HEK293T (cell line): ENCODE results near the gene KBTBD6.

ENCODE experiments used
- FOXK2 ChIP-seq: fragments of 450-650 bp; IDR thresholded peaks from 2 replicates; pipeline ENCODE4 v1.6.1; 2016; ENCODE audit warnings: mild to moderate bottlenecking
- FOXM1 ChIP-seq: fragments of 450-650 bp; IDR thresholded peaks from 2 replicates; pipeline ENCODE4 v1.6.1; 2017; ENCODE audit warnings: mild to moderate bottlenecking, borderline replicate concordance
- SP1 ChIP-seq: fragments of 450-650 bp; IDR thresholded peaks from 2 replicates; pipeline ENCODE4 v1.6.1; 2017
- TARDBP ChIP-seq: fragments of 450-650 bp; IDR thresholded peaks from 2 replicates; pipeline ENCODE4 v1.6.1; 2016
- ZNF384 ChIP-seq: fragments of 450-650 bp; IDR thresholded peaks from 2 replicates; pipeline ENCODE4 v1.6.1; 2016
- TF ChIP-seq, protein P1 (sequence below): fragments of 450-650 bp; IDR thresholded peaks from 2 replicates; pipeline ENCODE4 v1.6.1; 2016

DNA sequence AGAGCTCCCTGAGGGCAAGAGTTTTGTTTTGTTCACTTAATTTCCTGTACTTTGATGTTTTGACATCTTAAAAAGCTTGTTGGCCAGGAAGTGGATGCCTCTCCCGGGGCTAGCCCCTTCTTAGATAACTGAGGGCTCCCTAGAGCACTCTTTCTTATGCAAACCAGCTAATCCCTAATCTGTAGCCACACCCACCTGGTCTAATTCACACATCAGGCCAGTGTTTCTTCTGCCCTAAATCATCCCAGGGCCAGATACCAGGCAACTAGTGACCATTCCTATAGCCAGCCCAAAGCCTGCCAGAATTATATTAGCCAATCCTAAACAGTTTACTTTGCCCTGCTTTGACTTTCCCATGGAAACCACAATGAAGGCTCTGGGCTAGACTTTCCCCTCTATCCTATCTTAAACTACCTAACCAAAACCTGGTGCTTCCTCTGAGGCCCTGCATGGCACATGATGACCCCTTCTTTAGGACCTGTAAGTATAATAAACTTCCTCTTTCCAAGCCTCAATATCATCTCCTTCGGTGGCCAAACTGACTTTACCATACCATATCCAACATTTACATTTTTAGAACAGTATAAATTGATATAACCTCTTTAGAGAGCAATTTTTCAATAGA is 46.5 kb downstream of the KBTBD6 start:
- TF ChIP-seq FOXM1 (no peak), TARDBP (no peak), FOXK2 (no peak), ZNF384 (no peak), SP1 (no peak)
- TF ChIP-seq, protein P1, sequence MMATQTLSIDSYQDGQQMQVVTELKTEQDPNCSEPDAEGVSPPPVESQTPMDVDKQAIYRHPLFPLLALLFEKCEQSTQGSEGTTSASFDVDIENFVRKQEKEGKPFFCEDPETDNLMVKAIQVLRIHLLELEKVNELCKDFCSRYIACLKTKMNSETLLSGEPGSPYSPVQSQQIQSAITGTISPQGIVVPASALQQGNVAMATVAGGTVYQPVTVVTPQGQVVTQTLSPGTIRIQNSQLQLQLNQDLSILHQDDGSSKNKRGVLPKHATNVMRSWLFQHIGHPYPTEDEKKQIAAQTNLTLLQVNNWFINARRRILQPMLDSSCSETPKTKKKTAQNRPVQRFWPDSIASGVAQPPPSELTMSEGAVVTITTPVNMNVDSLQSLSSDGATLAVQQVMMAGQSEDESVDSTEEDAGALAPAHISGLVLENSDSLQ = no peak
